Measurements from ENCODE around the gene VTN.

Gene VTN

GRCh38 chr17:28366605-28367004 lies 3.5 kb downstream of the VTN start:
- no peak overlapping the region for H3K4me3 ChIP-seq (replicated peaks; ENCODE audit: low read depth, low read length)
- TF ChIP-seq CTCF (IDR thresholded peaks at IDR 0.05; ENCODE audit: low read length, missing control alignments), result peak; percentile 14
- DNase-seq (ENCODE audit: low read depth), result no peak

GRCh38 chr17:28365487-28365886 lies 4.6 kb downstream of the VTN start:
- H3K4me3 ChIP-seq (replicated peaks; ENCODE audit: low read depth, low read length), result no peak overlapping the region
- no peak for DNase-seq (ENCODE audit: low read depth)
- TF ChIP-seq CTCF (IDR thresholded peaks at IDR 0.05; ENCODE audit: low read length, missing control alignments), result no peak

DNA sequence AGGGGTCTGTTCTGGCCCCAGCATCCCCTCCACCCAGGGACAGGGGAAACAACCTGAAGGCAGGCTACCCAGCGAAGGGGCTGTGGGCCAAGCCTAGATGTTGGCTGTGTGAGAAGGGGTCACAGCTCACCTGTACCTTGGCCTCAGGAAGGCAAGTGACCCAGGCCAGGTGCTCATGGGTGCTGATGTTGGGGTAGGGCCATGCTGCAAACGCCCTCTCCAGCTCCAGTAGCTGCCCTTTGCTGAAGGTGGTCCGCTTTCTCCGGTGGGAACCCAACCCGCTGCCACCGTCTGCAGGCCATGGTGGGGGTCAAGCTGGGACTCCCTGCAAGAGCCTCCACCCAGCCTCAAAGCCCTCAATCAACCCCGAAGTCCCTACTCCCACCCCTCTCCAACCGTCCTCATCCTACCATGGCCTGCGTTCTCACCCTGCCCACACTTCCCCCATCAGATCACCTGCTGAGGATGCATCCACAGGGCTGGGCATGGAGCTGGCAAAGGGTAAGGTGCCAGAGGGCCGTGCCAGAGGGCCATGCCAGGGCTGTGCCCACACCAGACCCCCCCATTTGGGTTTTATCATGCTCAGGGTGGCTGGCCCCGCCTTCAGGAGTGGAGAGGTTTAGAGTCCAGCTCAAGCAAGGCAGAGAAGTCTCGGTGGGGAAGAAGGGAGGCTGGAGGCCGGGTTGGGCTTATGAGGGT lies 5.3 kb downstream of the VTN start, which contains the start of gene SEBOX:
SEBOX (minus strand) TSS at position 535 of the 699 bp plus-strand sequence; CDS start at position 487, 48 bp downstream.
- no peak within 1 kb of the TSS for H3K4me3 ChIP-seq (replicated peaks; ENCODE audit: low read depth, low read length)
- no peak for TF ChIP-seq CTCF (IDR thresholded peaks at IDR 0.05; ENCODE audit: low read length, missing control alignments)
- DNase-seq (ENCODE audit: low read depth), result no peak

DNA sequence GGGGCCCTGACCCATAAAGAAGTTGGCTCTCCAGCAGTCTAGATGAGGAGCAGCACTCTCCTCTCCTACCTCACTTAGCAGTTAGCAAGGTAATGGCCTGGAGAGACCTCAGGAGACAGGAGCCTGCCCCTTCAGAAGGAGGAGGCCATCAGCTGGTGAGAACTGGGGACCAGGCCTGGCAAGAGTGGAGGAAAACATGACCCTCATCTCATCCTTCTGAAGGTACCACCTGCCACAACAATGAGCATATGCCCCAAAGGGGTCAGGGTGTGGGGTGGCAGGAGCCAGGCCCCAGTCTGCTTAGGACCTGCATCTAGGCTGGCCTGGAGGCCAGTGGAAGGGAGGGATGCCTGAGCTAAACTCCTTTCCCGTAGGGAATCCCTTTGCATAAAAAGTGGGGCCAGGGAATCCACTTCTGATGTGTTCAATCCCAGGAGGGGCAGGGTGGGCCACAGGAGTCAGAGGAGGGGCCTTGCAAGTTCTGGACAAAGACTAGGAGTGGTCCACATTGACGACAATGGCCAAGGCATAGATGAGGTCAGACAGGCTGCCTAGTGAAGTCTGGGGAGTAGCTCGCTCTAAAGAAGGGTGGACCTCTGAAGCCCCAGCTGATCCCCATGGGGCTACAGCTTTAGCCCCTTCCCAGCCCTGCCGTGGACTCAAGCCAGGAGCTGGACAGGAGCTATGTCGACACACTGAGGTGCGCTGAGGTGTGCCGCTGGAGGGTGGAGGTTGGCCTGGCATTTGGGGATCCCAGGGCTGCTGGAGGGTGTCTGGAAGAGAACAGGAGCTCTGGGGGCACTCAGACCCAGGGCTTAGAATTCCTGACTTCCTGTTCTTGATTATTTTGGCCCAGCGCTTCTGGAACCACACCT lies 6.1 kb downstream of the VTN start:
- DNase-seq (ENCODE audit: low read depth), result no peak
- no peak for TF ChIP-seq CTCF (IDR thresholded peaks at IDR 0.05; ENCODE audit: low read length, missing control alignments)
- H3K4me3 ChIP-seq (replicated peaks; ENCODE audit: low read depth, low read length), result no peak overlapping the region

DNA sequence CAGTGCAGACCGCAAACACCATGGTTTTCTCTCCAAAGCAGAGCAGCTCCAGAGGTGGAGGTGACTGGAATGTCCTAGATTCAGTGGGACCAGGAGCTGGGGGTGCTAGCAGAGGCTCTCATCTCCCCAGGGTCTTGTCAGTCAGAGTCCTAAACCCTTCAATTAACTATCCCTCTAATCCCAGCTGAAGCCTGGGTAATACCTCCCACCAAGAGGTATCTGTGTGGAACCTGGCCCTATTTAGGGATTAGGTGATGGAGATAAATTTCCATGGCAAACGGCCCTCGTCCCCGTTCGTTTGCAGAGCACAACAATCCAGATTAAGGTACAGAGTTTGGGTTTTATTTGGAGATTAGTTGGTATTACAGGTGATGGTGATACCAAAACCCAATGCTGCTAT lies 6.9 kb downstream of the VTN start:
- no peak for TF ChIP-seq CTCF (IDR thresholded peaks at IDR 0.05; ENCODE audit: low read length, missing control alignments)
- no peak for DNase-seq (ENCODE audit: low read depth)
- no peak overlapping the region for H3K4me3 ChIP-seq (replicated peaks; ENCODE audit: low read depth, low read length)

DNA sequence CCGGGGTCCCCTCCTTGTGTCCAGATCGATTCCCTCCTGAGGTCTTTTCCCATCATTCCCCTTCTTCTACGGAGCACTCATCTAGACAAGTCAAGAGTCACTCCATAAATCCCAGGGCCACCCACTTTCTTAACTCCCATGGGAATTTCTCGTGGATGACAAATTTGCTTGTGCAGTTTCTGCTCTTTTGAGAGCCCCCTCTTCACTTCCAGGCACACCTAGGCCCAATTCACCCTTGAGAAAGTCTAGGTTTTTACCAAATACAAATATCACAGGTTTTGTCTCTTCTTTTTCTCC lies 12.3 kb downstream of the VTN start:
- no peak for DNase-seq (ENCODE audit: low read depth)
- peak overlapping the region; percentile 66 for H3K4me3 ChIP-seq (replicated peaks; ENCODE audit: low read depth, low read length)
- TF ChIP-seq CTCF (IDR thresholded peaks at IDR 0.05; ENCODE audit: low read length, missing control alignments), result no peak
